Superior temporal gyrus (tissue), 1 donor: ENCODE measurements around the gene AP1M1.
"Not testable (repeated sequence)": the region's sequence is repeated elsewhere in the genome, so short reads cannot be mapped to it uniquely, and the experiment has no call there.

Source experiments
- DNase-seq: peaks from one replicate; pipeline ENCODE4 v3.0.0-alpha.2; 2016; ENCODE audit errors: extremely low spot score

AP1M1 gene

DNA sequence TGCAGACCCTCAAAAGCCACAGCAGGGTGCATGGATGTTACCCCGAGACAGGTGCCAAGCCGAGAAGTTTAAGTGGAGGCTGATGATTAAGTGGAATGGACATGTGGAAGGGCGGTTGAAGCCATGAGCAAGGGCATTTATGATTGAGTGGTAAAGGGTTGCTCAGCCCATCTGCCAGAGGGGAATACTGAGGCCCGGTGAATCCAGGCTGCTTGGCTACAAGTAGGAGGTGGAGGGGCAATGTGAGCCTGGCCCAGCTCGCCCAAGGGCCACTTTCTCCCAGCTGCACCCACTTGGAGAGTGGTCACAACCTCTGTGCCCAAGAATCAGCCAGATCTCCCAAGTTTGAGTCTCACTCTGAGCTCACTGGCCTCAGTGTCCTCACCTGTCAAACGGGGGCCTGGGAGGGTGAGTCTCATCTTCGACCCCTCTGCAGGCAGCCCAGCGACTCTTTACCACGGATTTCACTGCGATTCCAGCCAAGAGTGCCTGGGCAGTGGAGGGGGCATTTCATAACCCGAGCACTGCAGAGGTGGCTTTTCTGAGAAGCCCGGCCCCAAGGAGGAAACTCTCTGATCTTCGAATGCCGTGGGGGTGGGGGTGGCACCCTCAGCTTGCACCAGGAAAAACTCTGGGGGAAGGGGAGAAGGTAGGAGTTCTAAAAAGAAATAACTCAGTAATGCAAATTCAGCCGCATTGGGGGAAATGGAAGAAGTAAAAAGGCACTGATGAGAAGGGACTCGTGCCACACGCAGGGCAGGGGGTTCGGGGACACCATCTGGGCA lies 64.1 kb downstream of the AP1M1 start:
- no peak for DNase-seq

DNA sequence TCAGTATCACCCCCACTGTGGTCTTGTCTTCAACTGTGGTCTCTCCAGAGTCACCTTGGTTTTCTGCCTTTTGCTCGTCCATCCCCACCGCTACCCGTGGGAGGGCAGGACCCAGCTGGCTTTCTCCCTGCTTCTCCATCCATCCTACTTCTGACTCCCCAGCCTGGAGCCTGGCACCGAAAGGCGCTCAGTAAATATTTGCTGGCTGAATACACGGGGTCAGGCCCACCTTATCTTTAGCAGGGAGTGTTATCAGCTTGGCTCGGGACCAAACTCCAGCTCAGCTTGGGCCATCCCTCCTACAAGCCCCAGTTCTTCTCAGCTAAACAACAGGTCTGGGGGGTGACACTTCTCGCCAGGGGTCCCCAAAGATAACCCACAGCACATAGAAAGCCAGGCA lies 64.9 kb downstream of the AP1M1 start:
- no peak for DNase-seq

DNA sequence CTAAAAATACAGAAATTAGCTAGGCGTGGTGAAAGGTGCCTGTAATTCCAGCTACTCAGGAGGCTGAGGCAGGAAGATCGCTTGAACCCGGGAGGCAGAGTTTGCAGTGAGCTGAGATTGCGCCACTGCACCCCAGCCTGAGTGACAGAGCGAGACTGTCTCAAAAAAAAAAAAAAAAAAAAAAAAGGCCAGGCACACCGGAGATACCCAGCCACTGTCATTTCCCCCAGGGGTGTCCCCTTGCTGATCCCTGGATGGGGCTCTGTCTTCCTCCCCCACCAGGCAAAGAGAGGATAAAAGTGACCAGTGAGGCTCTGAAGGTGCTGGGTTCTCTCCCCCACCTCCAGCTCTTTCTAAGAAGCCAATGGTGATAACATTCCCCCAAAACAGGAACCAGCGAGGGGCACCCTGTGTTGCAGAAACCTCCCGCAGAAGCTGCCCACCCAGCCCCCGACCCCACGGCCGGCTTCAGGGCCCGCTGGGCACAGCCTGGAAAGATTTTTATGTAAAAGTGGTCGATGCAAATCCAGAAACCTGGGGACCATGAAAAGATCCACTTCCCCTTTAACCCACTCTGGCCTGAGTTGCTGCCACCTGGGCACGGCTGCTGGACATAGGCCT lies 65.5 kb downstream of the AP1M1 start:
- DNase-seq = no peak

DNA sequence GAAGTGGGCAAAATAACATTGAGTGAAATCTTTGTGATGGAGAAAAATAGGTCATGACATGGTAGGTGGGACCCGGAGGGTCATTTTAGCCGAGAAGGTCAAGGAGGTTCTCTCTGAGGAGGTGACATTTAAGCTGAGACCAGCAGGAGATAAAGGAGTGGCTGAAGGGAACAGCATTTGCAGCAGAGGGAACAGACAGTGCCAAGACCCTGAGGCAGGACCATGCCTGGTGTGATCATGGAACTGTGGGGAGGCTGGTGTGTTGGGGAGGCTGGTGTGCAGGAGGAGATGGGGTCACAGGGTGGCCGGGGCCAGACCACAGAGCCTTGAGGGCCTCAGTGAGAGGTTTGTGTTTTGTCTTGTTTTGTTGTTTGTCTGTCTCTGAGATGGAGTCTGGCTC lies 67.5 kb downstream of the AP1M1 start:
- DNase-seq = no peak

DNA sequence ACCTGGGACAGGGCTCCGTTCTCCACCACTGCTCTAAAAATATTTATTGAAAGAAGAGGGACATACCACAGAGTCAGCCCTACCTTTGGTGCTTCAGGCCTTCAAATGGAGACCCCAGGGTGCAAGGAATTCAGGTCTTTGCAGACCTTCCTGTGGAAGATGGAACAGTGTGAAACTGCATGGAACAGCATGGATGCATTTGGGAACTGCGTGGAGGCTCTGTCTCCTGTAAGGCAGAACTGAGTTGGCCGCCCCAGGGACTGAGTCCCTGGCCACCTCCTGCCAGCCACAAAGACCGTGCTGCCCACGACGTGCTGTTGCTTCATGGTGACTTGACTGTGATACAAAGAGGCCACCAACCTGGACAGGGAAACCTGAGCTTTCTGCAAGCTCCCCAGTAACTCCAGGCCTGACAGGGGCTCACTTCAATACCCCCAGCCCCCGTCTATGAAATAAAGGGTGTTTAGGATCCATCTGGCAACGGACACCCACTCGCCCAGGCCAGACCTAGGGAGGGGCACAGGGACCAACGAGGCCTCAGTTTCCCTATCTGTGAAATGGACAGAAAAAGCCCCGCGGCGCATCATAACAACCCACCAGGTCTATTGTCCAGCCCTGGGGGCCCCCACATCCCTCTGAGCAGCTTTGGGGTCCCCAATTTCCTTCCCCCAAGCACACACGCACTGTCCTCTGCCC lies 68.3 kb downstream of the AP1M1 start:
- DNase-seq = no peak

DNA sequence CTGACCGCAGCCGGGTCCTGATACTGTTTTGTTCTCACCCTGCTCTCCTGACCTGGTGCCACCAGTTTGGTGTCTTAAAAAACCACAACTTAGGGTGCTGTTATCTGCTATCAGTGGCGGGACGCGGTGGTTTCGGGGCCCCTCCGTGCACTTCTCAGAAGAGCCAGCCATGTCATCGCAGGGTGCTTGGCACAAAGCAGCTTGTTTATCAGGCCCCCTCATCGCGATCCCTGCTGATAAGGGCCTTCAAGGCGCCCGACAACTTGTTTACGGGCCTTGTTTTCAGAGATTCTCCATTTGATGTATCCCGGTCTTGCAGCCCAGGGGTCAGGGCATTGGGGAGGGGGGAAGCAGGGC lies 68.9 kb downstream of the AP1M1 start:
- no peak for DNase-seq

DNA sequence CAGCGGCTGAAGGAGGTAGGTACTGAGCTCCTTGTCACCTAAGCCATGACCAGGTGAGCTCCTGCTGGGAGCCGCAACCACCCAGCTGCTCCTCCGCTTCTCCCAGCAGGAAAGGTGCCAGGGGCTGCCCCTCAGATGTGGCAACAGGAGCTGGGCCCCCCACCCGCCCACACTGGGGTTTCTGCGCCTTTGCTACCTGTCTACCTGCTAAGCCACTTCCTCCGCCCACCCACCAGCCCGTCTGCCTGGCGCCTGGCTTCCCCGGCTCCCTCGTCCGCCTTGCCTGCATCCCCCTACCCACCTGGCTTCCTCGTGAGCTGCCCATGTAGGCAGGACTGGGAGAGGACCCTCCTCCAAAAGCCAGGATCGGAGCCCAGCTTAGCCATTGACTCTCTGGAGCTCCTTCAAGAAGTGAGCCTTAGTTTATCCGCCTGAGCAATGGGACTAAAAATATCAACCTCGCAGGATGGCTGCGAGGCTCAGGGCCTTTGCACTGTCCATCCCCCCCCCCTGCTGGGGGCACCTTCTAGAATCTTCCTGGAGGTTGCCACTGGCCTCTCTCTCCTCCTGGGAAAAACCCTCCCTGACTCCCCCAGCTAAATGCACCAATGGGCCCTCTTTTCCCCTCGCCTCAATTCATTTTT lies 71.1 kb downstream of the AP1M1 start:
- DNase-seq = no peak

DNA sequence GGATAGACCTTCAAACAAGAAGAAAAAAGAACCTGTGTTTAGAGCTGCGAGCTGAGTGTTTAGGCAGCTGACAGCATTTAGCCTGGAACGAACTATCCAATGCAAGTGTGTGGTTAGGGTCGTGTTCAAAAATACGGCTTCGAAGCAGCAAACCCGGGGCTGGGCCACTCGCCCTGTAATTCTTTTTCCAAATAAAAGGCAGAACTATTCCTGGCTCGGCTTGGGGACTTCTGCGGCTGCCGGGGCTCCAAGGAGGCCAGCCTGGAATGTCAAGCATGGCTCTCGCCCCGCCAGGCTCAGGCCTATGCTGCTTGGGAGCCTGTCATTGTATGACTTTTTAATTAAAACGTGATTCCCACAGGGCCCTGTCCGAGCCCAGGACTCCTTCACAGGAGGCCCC lies 75.2 kb downstream of the AP1M1 start:
- DNase-seq = peak; percentile 40

DNA sequence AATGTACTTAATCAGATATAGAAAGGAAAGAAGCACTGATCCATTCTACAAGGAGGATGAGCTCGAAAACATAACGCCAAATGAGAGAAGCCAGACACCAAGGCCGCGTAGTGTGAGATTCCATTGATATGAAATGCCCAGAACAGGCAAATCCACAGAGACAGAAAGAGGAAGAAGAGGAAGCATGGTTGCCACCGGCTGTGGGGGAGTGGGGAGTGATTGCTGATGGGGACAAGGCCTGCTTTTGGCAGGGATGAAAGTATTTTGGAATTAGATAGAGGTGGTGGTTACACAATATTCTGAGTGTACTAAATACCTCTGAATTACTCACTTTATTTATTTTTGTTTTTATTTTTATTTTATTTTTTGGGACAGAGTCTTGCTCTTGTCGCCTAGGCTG lies 76.7 kb downstream of the AP1M1 start:
- DNase-seq = no peak

DNA sequence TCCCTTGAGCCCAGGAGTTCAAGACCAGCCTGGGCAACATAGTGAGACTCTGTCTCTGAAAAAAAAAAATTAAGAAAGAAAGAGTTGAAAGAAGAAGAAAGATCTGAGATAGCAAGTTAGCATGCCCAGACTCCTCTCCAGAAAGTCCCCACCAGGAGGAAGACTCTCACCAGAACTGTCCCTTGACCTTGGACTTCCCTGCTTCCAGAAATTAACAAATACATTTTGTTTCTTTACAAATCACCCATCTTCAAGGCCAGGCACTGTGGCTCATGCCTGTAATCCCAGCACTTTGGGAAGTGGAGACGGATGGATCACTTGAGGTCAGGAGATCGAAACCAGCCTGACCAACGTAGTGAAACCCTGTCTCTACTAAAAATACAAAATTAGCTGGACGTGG lies 82.6 kb downstream of the AP1M1 start:
- no peak for DNase-seq

DNA sequence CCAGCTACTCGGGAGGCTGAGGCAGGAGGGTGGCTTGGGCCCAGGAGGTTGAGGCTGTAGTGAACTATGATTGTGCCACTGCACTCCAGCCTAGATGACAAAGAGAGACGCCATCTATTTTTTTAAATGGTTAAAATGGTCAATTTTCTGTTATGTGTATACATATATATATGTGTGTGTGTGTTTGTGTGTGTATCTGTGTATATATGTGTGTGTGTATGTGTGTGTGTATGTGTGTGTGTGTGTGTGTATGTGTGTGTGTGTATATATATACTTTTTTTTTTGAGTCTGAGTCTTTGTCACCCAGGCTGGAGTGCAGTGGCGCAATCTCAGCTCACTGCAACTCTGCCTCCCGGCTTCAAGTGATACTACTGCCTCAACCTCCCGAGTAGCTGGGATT lies 84.0 kb downstream of the AP1M1 start:
- no peak for DNase-seq

DNA sequence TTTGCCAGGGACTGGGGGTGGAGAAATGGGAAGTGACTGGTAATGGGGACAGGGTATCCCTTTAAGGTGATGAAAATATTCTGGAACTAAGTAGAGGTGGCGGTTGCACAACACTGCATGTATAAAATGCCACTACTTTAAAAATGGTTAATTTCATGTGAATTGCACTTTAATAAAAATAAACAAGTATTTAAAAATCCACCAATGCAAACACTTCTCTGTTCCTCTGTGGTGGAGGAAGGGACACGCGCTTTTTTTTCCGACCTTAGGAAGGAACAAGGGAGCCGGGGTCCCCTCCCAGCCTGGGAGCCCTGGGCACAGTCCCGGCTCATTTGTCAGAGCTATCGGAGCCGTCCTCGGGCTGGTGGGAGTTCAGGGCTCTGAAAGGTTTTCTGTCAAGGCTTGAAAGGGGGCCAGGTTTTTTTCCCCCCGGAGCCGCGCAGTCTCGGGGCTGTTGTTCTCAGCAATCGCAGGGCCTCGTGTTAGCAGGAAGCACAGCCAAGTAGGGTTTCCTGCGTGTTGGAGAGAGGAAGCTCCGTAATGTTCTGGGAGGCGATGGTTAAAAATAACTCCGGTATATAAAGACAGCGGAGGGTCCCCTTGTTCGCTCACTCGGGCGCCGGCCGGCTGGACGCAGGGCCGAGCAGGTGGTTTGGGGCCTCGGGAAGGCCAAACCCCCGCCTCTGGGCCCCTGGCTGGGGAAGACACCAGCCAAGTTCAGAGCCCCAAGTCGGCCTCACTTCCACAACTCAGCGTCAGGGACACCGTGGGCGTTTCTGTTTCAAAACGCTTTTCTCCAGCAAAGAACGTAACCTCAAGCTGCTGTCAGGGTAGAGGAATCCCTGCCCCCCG lies 85.7 kb downstream of the AP1M1 start:
- peak; percentile 67 for DNase-seq

DNA sequence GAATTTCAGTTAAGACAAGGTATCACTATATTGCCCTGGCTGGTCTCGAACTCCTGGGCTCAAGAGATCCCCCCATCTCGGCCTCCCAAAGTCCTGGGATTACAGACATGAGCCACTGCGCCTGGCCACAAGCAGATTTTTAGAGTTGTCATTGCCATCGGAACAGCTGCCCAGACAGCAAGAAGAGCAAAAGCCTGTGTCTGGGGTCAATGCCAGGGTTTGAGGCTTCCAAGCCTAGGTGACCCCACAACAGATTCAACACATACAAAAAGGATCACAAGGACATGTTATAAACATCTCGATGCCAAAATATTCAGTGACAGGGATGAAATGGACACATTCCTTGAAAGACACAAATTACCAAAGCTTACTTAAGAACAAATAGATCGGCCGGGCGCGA lies 86.8 kb downstream of the AP1M1 start:
- no peak for DNase-seq

DNA sequence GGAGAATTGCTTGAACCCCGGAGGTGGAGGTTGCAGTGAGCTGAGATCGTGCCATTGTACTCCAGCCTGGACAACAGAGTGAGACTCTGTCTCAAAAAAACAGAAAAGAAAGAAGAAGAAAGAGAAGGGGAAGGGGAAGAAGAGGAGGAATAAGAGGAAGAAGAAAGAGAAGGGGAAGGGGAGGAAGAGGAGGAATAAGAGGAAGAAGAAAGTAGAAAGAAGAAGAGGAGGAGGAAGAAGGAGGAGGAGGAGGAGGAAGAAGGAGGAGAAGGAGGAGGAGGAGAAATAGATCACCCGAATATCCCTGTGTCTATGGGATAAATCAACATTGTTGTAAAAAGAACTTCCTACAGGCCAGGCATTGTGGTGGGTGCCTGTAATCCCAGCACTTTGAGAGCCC lies 87.4 kb downstream of the AP1M1 start:
- not testable (repeated sequence) for DNase-seq

DNA sequence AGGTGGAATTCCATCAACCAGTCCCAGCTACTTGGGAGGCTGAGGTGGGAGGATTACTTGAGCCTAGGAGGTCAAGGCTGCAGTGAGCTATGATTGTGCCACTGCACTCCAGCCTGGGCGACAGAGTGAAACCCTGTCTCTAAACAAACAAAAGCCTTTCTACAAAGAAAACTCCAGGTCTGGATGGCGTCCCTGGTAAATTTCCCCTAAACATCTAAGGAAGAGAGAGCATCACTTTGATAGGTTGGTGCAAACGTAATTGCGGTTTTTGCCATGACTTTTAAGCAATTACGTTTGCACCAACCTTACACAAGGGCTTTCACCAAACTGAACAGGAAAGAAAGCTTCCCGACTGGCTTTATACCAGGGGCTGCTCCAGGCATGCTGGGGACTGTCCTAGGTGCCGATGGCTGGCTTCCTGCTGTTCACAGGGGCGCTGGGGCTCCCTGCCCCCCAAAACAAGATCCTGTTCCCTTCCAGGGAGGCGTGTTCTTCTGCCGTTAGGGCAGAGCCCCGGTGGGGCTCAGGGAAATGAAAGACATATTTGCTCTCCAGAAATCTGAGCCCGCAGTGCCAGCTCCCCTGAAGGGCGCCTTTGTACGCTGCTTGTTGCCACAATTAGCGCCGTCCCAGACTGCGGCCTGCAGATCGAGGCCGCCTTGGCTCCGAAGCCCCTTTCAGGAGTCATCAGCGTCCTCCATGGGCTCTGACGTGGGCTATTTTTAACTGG lies 88.2 kb downstream of the AP1M1 start:
- DNase-seq = peak; percentile 14

DNA sequence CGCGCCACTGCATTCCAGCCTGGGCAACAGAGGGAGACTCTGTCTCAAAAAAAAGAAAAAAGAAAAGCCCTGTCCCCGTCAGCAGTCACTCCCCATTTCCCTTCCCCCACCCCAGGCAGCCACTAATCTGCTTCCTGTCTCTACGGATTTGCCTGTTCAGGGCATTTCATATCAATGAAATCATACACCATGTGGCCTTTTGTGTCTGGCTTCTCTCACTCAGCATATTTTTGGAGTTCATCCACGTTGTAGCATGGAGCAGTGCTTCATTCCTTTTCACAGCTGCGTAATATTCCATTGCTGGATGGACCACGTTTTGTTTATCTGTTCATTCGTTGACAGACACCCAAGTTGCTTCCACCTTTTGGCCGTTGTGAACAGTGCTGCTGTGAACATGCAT lies 90.8 kb downstream of the AP1M1 start:
- DNase-seq = no peak

DNA sequence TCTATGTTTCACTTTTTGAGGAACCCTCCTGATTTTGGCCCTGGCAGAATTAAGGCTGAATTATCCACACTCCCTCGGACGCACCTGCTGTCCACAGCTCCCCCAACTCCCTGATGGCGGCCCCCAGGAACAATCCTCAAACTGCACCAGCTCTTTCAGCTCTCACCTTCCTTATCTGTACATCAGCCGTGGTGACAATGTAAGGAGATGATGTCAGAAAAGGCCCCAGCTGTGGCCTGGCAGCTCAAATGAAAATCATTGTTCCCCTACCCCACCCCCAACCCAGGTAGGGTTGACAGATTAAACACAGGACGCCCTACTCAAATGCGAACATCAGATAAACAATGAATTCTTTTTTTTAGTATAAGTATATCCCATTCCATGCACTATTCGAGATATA lies 91.9 kb downstream of the AP1M1 start:
- no peak for DNase-seq

DNA sequence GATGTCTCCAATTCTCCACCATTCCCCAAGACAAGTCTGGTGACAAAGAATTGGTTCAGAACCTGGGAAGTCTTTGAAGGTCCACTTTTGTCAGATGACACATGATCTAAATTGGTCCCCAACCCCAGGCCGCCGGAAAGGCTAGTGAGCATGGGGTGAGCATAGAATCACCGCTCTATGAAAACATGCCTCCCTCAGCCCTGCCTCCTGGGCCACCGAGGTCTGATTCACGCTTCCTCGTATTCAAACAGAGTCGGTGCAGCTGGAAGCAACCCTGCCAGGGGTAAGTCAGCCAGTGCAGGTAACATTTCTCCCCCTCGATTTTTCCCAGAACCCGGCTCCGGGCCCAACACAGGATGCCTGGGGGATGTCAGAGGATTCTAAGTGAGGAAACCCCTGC lies 93.0 kb downstream of the AP1M1 start:
- DNase-seq = no peak

DNA sequence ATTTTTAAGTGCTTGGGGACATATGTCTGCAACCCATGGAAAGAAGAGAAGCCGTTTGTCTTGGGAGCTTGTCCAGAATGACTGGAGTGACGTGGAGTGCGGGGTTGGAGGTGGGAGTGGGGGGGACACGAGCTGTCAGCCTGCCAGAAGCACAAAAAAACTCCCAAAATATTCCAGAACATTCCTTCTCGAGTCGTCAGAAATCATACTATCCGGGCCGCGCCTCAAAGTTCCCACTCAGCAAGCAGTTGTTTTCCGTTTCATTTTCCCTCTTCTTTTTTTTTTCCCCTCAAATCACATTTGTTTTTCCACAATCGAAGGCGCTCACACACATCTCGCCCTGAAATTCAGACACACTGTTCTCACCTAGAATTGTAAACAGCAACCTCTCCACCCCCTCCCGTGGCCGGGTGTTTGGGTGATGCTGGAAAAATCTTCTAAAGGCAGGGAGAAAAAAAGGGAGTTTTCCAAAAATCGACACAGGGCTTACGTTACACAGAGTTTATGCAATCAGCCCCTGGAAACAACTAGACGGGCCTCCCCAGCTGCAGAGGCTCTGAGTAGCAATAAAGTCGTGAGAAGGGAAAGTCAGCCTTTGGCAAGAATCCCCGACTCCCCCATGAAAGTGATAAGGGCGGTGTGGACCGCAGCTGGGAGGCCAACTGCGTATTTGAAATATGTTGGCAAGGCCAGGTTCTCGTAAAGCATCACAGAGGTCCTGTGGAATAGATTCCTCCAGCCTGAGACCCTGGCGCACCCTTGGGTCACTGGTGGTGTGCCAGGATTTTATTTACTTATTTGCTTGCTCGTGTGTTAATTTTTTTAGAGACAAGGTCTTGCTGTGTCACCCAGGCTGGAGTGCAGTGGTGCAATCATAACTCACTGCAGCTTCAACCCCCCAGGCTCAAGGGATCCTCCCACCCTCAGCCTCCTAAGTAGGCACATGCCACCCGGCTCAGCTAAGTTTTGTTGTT lies 95.7 kb downstream of the AP1M1 start:
- DNase-seq = peak; percentile 22

DNA sequence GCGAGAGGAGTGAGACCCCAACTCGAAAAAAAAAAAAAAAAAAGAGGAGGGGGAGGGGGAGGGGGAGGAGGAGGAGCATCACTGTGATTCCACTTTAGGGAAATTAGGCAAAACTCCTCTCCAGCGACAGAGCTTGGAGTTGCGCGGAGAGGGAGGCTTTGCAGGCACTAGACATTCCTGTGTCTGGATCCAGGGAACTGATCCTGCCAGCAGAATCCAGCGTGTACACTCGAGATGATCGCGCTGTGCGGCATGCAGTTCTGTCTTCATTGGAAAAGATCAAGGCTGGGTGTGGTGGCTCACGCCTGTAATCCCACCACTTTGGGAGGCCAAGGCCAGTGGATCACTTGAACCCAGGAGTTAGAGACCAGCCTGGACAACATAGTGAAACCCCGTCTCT lies 97.3 kb downstream of the AP1M1 start:
- no peak for DNase-seq
